ENCODE measurements around the gene WWC2.

The WWC2 gene

DNA sequence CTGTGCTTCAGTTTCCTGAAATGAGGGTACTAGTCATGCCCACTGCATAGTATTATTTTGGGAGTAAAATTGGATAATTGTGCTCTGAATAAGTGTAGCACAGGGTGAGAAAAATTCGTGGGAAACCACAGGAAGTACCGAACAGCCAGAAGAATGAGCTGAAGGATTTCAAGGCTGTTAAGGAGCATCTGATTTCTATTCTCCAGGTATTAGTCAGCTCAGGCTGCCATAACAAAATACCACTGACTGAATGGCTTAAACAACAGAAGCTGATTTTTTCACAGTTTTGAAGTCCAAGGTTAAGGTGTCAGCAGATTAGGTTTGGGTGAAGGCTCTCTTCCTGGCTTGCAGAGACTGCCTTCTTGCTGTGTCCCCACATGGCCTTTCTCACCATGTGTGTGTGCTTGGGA, 41.9 kb downstream of the WWC2 start:
- Histone ChIP-seq H3K36me3 (ENCODE audit: insufficient read depth, low read length) (no peaks in the 10 kb centered on the region), H3K9ac (ENCODE audit: low read depth, low read length) (no peak overlapping the region), H3K27me3 (ENCODE audit: insufficient read depth, low read length, poor library complexity) (no peaks in the 10 kb centered on the region), H3K4me2 (ENCODE audit: insufficient read depth, low read length) (no peak overlapping the region), H3K4me1 (ENCODE audit: insufficient read depth, low read length) (no peaks in the 10 kb centered on the region), H2AFZ (ENCODE audit: low read depth, low read length) (no peak overlapping the region), H3K9me3 (ENCODE audit: insufficient read depth, low read length, severe bottlenecking) (no peaks in the 10 kb centered on the region), H3K27ac (ENCODE audit: low read length) (no peak overlapping the region), H3K4me3 (ENCODE audit: low read depth in 1 of 2, low read length in 2 of 2) (no peak overlapping the region), H3K79me2 (ENCODE audit: insufficient read depth, low read length) (no peaks in the 10 kb centered on the region), H4K20me1 (ENCODE audit: insufficient read depth, low read length) (no peaks in the 10 kb centered on the region)
- no peak for DNase-seq
- TF ChIP-seq EZH2 (IDR thresholded peaks at IDR 0.05; ENCODE audit: borderline replicate concordance, low read depth, low read length, severe bottlenecking): no peak
- TF ChIP-seq, protein P1, sequence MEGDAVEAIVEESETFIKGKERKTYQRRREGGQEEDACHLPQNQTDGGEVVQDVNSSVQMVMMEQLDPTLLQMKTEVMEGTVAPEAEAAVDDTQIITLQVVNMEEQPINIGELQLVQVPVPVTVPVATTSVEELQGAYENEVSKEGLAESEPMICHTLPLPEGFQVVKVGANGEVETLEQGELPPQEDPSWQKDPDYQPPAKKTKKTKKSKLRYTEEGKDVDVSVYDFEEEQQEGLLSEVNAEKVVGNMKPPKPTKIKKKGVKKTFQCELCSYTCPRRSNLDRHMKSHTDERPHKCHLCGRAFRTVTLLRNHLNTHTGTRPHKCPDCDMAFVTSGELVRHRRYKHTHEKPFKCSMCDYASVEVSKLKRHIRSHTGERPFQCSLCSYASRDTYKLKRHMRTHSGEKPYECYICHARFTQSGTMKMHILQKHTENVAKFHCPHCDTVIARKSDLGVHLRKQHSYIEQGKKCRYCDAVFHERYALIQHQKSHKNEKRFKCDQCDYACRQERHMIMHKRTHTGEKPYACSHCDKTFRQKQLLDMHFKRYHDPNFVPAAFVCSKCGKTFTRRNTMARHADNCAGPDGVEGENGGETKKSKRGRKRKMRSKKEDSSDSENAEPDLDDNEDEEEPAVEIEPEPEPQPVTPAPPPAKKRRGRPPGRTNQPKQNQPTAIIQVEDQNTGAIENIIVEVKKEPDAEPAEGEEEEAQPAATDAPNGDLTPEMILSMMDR (IDR thresholded peaks at IDR 0.05; ENCODE audit: borderline replicate concordance, extremely low read depth, low read length, poor library complexity, severe bottlenecking): no peak
- no peak for ATAC-seq (ENCODE audit: insufficient read depth, low read depth)

DNA sequence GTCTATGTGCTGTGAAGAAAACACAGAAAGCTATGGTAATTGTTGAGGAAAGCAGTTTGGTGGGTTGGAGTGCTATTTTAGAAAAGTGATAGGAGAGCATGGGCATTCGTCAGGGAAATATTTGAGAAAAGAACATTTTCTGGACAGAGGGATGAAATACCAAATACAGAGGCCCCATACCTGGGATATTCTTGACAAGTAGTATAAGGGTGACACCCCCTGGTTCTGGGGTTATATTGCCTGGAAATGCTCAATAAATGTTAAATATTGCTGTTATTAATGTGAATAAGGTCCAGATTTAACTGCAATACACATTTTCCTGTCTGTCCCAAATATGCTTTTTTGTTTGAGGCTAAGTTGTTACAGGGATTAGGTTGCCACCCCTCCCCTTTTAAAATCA, 42.9 kb downstream of the WWC2 start:
- H3K9me3 ChIP-seq (ENCODE audit: insufficient read depth, low read length, severe bottlenecking): no peaks in the 10 kb centered on the region
- DNase-seq (no peak), ATAC-seq (ENCODE audit: insufficient read depth, low read depth) (no peak)
- TF ChIP-seq, protein P1 (IDR thresholded peaks at IDR 0.05; ENCODE audit: borderline replicate concordance, extremely low read depth, low read length, poor library complexity, severe bottlenecking): no peak
- no peak for TF ChIP-seq EZH2 (IDR thresholded peaks at IDR 0.05; ENCODE audit: borderline replicate concordance, low read depth, low read length, severe bottlenecking)
- no peak overlapping the region for H3K4me3 ChIP-seq (ENCODE audit: low read depth in 1 of 2, low read length in 2 of 2)
- no peak overlapping the region for H2AFZ ChIP-seq (ENCODE audit: low read depth, low read length)
- H3K9ac ChIP-seq (ENCODE audit: low read depth, low read length): no peak overlapping the region
- H3K27ac ChIP-seq (ENCODE audit: low read length): no peak overlapping the region
- no peaks in the 10 kb centered on the region for H3K4me1 ChIP-seq (ENCODE audit: insufficient read depth, low read length)
- no peaks in the 10 kb centered on the region for H3K36me3 ChIP-seq (ENCODE audit: insufficient read depth, low read length)
- H4K20me1 ChIP-seq (ENCODE audit: insufficient read depth, low read length): no peaks in the 10 kb centered on the region
- H3K79me2 ChIP-seq (ENCODE audit: insufficient read depth, low read length): no peaks in the 10 kb centered on the region
- H3K27me3 ChIP-seq (ENCODE audit: insufficient read depth, low read length, poor library complexity): no peaks in the 10 kb centered on the region
- H3K4me2 ChIP-seq (ENCODE audit: insufficient read depth, low read length): no peak overlapping the region

DNA sequence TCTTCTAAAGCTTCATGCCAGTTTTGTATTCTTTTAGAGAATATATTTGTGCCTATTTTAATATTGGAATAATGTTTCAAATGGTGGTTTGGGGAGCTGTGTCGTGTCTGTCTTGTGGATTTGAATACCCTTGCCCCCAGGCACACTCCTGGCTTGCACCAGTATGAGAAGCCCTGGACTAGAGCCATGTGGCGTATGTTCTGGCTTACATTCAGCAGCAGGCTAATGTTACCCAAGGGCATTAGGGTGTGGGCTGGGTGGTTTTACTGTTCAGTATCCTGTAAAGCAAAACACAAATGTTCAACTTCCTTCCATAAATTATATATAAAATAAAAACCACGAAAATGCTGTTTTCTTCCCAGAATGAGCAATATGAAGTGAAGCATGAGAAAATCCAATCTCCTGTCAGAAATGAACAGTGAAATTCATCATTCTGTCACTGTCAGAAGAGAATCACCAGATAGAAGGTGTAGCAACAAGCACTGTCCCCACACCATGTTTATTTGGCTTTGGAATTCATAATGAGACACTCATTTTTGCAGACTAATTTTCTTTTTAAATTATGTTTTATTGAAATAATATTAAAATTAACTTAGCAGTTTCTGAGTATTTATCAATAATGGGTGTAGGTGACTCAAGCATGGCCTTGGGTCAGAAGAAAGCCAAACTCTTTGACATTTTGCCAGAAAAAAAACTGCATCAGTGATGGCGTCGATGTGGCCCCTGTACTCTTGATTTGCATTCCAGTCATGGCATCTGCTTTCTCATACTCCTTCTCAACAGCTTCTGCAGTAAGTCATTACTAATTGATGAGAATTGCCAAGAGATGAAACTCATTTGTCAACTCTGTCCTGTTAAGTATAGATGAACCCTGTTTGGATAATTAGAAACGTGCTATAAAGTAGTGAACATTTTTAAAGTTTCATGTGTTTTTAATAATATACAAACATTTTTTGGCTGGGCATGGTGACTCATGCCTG, 43.8 kb downstream of the WWC2 start:
- H4K20me1 ChIP-seq (ENCODE audit: insufficient read depth, low read length): no peaks in the 10 kb centered on the region
- H3K79me2 ChIP-seq (ENCODE audit: insufficient read depth, low read length): no peaks in the 10 kb centered on the region
- no peak overlapping the region for H3K4me3 ChIP-seq (ENCODE audit: low read depth in 1 of 2, low read length in 2 of 2)
- DNase-seq: no peak
- H3K36me3 ChIP-seq (ENCODE audit: insufficient read depth, low read length): no peaks in the 10 kb centered on the region
- no peak for TF ChIP-seq EZH2 (IDR thresholded peaks at IDR 0.05; ENCODE audit: borderline replicate concordance, low read depth, low read length, severe bottlenecking)
- H3K9me3 ChIP-seq (ENCODE audit: insufficient read depth, low read length, severe bottlenecking): no peaks in the 10 kb centered on the region
- H2AFZ ChIP-seq (ENCODE audit: low read depth, low read length): no peak overlapping the region
- no peaks in the 10 kb centered on the region for H3K4me1 ChIP-seq (ENCODE audit: insufficient read depth, low read length)
- no peak overlapping the region for H3K9ac ChIP-seq (ENCODE audit: low read depth, low read length)
- no peak overlapping the region for H3K27ac ChIP-seq (ENCODE audit: low read length)
- ATAC-seq (ENCODE audit: insufficient read depth, low read depth): no peak
- H3K27me3 ChIP-seq (ENCODE audit: insufficient read depth, low read length, poor library complexity): no peaks in the 10 kb centered on the region
- no peak overlapping the region for H3K4me2 ChIP-seq (ENCODE audit: insufficient read depth, low read length)

DNA sequence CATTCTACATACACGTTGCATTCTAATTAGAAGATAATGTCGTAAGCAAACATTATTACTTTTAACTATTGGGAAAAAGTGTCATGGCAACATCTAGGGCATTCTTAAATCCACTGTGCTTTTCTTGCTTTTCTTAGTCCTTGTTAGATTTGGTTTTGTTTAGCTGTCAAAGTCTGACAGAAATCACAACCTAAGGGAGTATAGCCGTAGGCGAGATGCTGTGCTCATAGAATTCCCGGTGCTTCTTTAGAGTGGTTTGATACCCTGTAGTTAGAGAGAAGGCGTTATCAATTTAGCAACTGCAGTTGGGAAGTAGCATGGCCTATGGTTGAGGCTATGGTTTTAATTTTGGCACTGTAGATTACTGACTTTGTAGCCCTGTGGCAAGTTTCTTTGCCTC, 45.7 kb downstream of the WWC2 start:
- no peaks in the 10 kb centered on the region for H3K79me2 ChIP-seq (ENCODE audit: insufficient read depth, low read length)
- no peaks in the 10 kb centered on the region for H3K9me3 ChIP-seq (ENCODE audit: insufficient read depth, low read length, severe bottlenecking)
- no peak overlapping the region for H2AFZ ChIP-seq (ENCODE audit: low read depth, low read length)
- no peak overlapping the region for H3K4me3 ChIP-seq (ENCODE audit: low read depth in 1 of 2, low read length in 2 of 2)
- H3K4me1 ChIP-seq (ENCODE audit: insufficient read depth, low read length): no peaks in the 10 kb centered on the region
- no peak overlapping the region for H3K9ac ChIP-seq (ENCODE audit: low read depth, low read length)
- no peaks in the 10 kb centered on the region for H3K36me3 ChIP-seq (ENCODE audit: insufficient read depth, low read length)
- no peaks in the 10 kb centered on the region for H4K20me1 ChIP-seq (ENCODE audit: insufficient read depth, low read length)
- H3K27me3 ChIP-seq (ENCODE audit: insufficient read depth, low read length, poor library complexity): no peaks in the 10 kb centered on the region
- DNase-seq: no peak
- no peak for ATAC-seq (ENCODE audit: insufficient read depth, low read depth)
- no peak overlapping the region for H3K4me2 ChIP-seq (ENCODE audit: insufficient read depth, low read length)
- TF ChIP-seq, protein P1 (IDR thresholded peaks at IDR 0.05; ENCODE audit: borderline replicate concordance, extremely low read depth, low read length, poor library complexity, severe bottlenecking): no peak
- TF ChIP-seq EZH2 (IDR thresholded peaks at IDR 0.05; ENCODE audit: borderline replicate concordance, low read depth, low read length, severe bottlenecking): no peak
- H3K27ac ChIP-seq (ENCODE audit: low read length): no peak overlapping the region
